ENCODE data around the gene COL1A1.

The COL1A1 gene

GRCh38 chr17:50201276-50201854, at the start of gene COL1A1:
Gene COL1A1, minus strand, starts transcription at chr17:50201631. Its CDS starts 118 bp downstream, at chr17:50201513.
- no peak for DNase-seq

GRCh38 chr17:50248255-50248654, 46.8 kb upstream of the COL1A1 start:
- no peak for DNase-seq

- DNase-seq = no peak
Measured at GRCh38 chr17:50244771-50245170, 43.3 kb upstream of the COL1A1 start.

GRCh38 chr17:50241431-50241830, 40.0 kb upstream of the COL1A1 start:
- no peak for DNase-seq

- DNase-seq = no peak
Measured at GRCh38 chr17:50240851-50241250, 39.4 kb upstream of the COL1A1 start.

- no peak for DNase-seq
Measured at GRCh38 chr17:50239937-50240336, 38.5 kb upstream of the COL1A1 start.

GRCh38 chr17:50238601-50239280, 37.3 kb upstream of the COL1A1 start:
- DNase-seq = no peak

- no peak for DNase-seq
Measured at GRCh38 chr17:50237901-50238300, 36.5 kb upstream of the COL1A1 start.

- no peak for DNase-seq
Measured at GRCh38 chr17:50234581-50234980, 33.1 kb upstream of the COL1A1 start.

GRCh38 chr17:50225701-50226240, 24.3 kb upstream of the COL1A1 start:
- no peak for DNase-seq

- DNase-seq = no peak
Measured at GRCh38 chr17:50222922-50223321, 21.5 kb upstream of the COL1A1 start.

- DNase-seq = no peak
Measured at GRCh38 chr17:50221864-50222545, 20.6 kb upstream of the COL1A1 start.

GRCh38 chr17:50221266-50221863, 19.9 kb upstream of the COL1A1 start:
- DNase-seq = no peak

GRCh38 chr17:50220811-50221210, 19.4 kb upstream of the COL1A1 start:
- DNase-seq = no peak

- DNase-seq = no peak
Measured at GRCh38 chr17:50219939-50220465, 18.6 kb upstream of the COL1A1 start.

GRCh38 chr17:50219342-50219741, 17.9 kb upstream of the COL1A1 start:
- no peak for DNase-seq

- no peak for DNase-seq
Measured at GRCh38 chr17:50218771-50219315, 17.4 kb upstream of the COL1A1 start.

GRCh38 chr17:50218071-50218759, 16.8 kb upstream of the COL1A1 start:
- DNase-seq = no peak

- DNase-seq = no peak
Measured at GRCh38 chr17:50217591-50217990, 16.2 kb upstream of the COL1A1 start.

GRCh38 chr17:50214976-50215760, 13.7 kb upstream of the COL1A1 start:
- DNase-seq = no peak

Measured in CD4-positive, alpha-beta T cell treated with Interleukin-10 for 1 hour (primary cell).